ENCODE data around the gene ABCC12.

Gene ABCC12

GRCh38 chr16:48131201-48131935, 24.4 kb downstream of the ABCC12 start:
- DNase-seq, result no peak

- no peak for DNase-seq
Observed at GRCh38 chr16:48129926-48130325, 25.9 kb downstream of the ABCC12 start.

GRCh38 chr16:48128769-48129168, 27.0 kb downstream of the ABCC12 start:
- no peak for DNase-seq

- no peak for DNase-seq
Observed at GRCh38 chr16:48126801-48127644, 28.8 kb downstream of the ABCC12 start.

- no peak for DNase-seq
Observed at GRCh38 chr16:48125888-48126287, 29.9 kb downstream of the ABCC12 start.

GRCh38 chr16:48124266-48124665, 31.5 kb downstream of the ABCC12 start:
- DNase-seq, result no peak

- DNase-seq, result no peak
Observed at GRCh38 chr16:48123104-48123788, 32.5 kb downstream of the ABCC12 start.

GRCh38 chr16:48121276-48121675, 34.5 kb downstream of the ABCC12 start:
- no peak for DNase-seq

GRCh38 chr16:48118841-48119240, 37.0 kb downstream of the ABCC12 start:
- DNase-seq, result no peak

- peak; percentile 51 for DNase-seq
Observed at GRCh38 chr16:48117217-48118105, 38.3 kb downstream of the ABCC12 start.

- DNase-seq, result no peak
Observed at GRCh38 chr16:48115299-48115698, 40.5 kb downstream of the ABCC12 start.

- DNase-seq, result no peak
Observed at GRCh38 chr16:48114410-48114809, 41.4 kb downstream of the ABCC12 start.

- DNase-seq, result peak; percentile 5
Observed at GRCh38 chr16:48113471-48113870, 42.3 kb downstream of the ABCC12 start.

- DNase-seq, result no peak
Observed at GRCh38 chr16:48113001-48113400, 42.8 kb downstream of the ABCC12 start.

GRCh38 chr16:48112600-48112999, 43.2 kb downstream of the ABCC12 start:
- no peak for DNase-seq

- no peak for DNase-seq
Observed at GRCh38 chr16:48110982-48111381, 44.8 kb downstream of the ABCC12 start.

GRCh38 chr16:48110000-48110399, 45.8 kb downstream of the ABCC12 start:
- DNase-seq, result no peak

- no peak for DNase-seq
Observed at GRCh38 chr16:48109475-48109874, 46.3 kb downstream of the ABCC12 start.

GRCh38 chr16:48106446-48106845, 49.3 kb downstream of the ABCC12 start:
- no peak for DNase-seq

Measured in CD4-positive, alpha-beta T cell treated with Interleukin-10 for 1 hour (primary cell).